Brain microvascular endothelial cell (primary cell): Measurements from ENCODE around the gene CYP4V2.

Experiments used
- DNase-seq: peaks from one replicate; pipeline ENCODE4 v3.0.0-alpha.2; 2020
- H3K27ac ChIP-seq: fragments of 250-450 bp; sonication (Bioruptor Pico); 2 replicates; pipeline ENCODE4 v1.5.1; 2020; ENCODE audit warnings: mild to moderate bottlenecking, moderate library complexity
- H3K27me3 ChIP-seq: fragments of 250-450 bp; sonication (Bioruptor Pico); replicated peaks from 2 replicates; pipeline ENCODE4 v1.5.1; 2020; ENCODE audit warnings: mild to moderate bottlenecking
- H3K36me3 ChIP-seq: fragments of 250-450 bp; sonication (Bioruptor Pico); replicated peaks from 2 replicates; pipeline ENCODE4 v1.5.1; 2020; ENCODE audit warnings: mild to moderate bottlenecking
- H3K4me3 ChIP-seq: 2 replicates; pipeline ENCODE4 v1.5.1; 2011; ENCODE audit warnings: low read depth, mild to moderate bottlenecking, control low read depth, low read length, moderate library complexity
- CTCF ChIP-seq: IDR thresholded peaks from 2 replicates; pipeline ENCODE4 v1.5.1; 2011; ENCODE audit warnings: low read depth, mild to moderate bottlenecking, moderate library complexity, low read length, control low read depth, inconsistent platforms; ENCODE audit errors: missing control alignments
- in situ Hi-C: cut with HindIII; loops from 2 replicates; pipeline ENCODE4 v1.10.0; 2017; ENCODE audit warnings: low sequenced_read_pairs, low pct_ligation_motif_present

Gene CYP4V2

GRCh38 chr4:186201535-186202230 is 10.3 kb downstream of the CYP4V2 start:
- in situ Hi-C loops, result no loop called here
- peak; percentile 36 for DNase-seq

GRCh38 chr4:186202490-186203140 is 11.2 kb downstream of the CYP4V2 start:
- Histone ChIP-seq H3K4me3 (no peak overlapping the region), H3K27me3 (no peaks in the 10 kb centered on the region), H3K36me3 (no peaks in the 10 kb centered on the region), H3K27ac (no peak overlapping the region)
- no peak for DNase-seq
- no peak for TF ChIP-seq CTCF
- in situ Hi-C loops, result no loop called here

More at GRCh38 chr4:186201535-186202230, 10.3 kb downstream of the CYP4V2 start:
- Histone ChIP-seq H3K27ac (no peak overlapping the region), H3K4me3 (no peak overlapping the region), H3K27me3 (no peaks in the 10 kb centered on the region), H3K36me3 (no peaks in the 10 kb centered on the region)
- TF ChIP-seq CTCF, result peak; percentile 67

- no peak overlapping the region for H3K27ac ChIP-seq
- TF ChIP-seq CTCF, result no peak
- no peak overlapping the region for H3K4me3 ChIP-seq
- in situ Hi-C loops, result no loop called here
- H3K27me3 ChIP-seq, result no peaks in the 10 kb centered on the region
- H3K36me3 ChIP-seq, result no peaks in the 10 kb centered on the region
- no peak for DNase-seq
Observed at GRCh38 chr4:186203406-186203805, 12.0 kb downstream of the CYP4V2 start.

- H3K4me3 ChIP-seq, result no peak overlapping the region
- DNase-seq, result peak; percentile 43
- peak overlapping the region; percentile 69 for H3K27ac ChIP-seq
- TF ChIP-seq CTCF, result no peak
- H3K36me3 ChIP-seq, result no peaks in the 10 kb centered on the region
- in situ Hi-C loops, result no loop called here
- no peaks in the 10 kb centered on the region for H3K27me3 ChIP-seq
Observed at GRCh38 chr4:186204103-186204559, 12.8 kb downstream of the CYP4V2 start.

- H3K4me3 ChIP-seq, result no peak overlapping the region
- H3K27me3 ChIP-seq, result no peaks in the 10 kb centered on the region
- no peaks in the 10 kb centered on the region for H3K36me3 ChIP-seq
- no peak for TF ChIP-seq CTCF
- peak overlapping the region; percentile 69 for H3K27ac ChIP-seq
- in situ Hi-C loops, result no loop called here
- DNase-seq, result no peak
Observed at GRCh38 chr4:186204686-186205085, 13.3 kb downstream of the CYP4V2 start.

GRCh38 chr4:186205156-186205555 is 13.8 kb downstream of the CYP4V2 start:
- in situ Hi-C loops, result no loop called here
- no peak for TF ChIP-seq CTCF
- H3K27ac ChIP-seq, result no peak overlapping the region

More at GRCh38 chr4:186205156-186205555, 13.8 kb downstream of the CYP4V2 start:
- Histone ChIP-seq H3K36me3 (no peaks in the 10 kb centered on the region), H3K27me3 (no peaks in the 10 kb centered on the region), H3K4me3 (no peak overlapping the region)
- DNase-seq, result no peak
